Glutamatergic neuron (in vitro differentiated cells): ENCODE results near the gene FSCN2. TPM values are rescaled to one million over a fixed set of nuclear protein-coding genes. Genes with fewer than 3 reads are reported as not detected.

Experiments used
- DNase-seq: peaks from one replicate; pipeline ENCODE4 v3.0.0; 2022
- H3K27ac Mint-ChIP-seq: one replicate; pipeline ENCODE4 v1.8.0; 2020; ENCODE audit warnings: mild to moderate bottlenecking, mixed read lengths, inconsistent platforms; ENCODE audit not compliant: unreplicated experiment
- H3K27me3 Mint-ChIP-seq: one replicate; pipeline ENCODE4 v1.8.0; 2020; ENCODE audit warnings: mild to moderate bottlenecking, moderate library complexity, mixed read lengths, inconsistent platforms; ENCODE audit not compliant: unreplicated experiment
- H3K36me3 Mint-ChIP-seq: one replicate; pipeline ENCODE4 v1.8.0; 2020; ENCODE audit warnings: mild to moderate bottlenecking, mixed read lengths, inconsistent platforms; ENCODE audit not compliant: unreplicated experiment
- H3K4me1 Mint-ChIP-seq: one replicate; pipeline ENCODE4 v1.8.0; 2020; ENCODE audit warnings: mild to moderate bottlenecking, low read depth, mixed read lengths, inconsistent platforms; ENCODE audit not compliant: unreplicated experiment
- H3K4me3 Mint-ChIP-seq: one replicate; pipeline ENCODE4 v1.8.0; 2020; ENCODE audit warnings: mild to moderate bottlenecking, mixed read lengths, inconsistent platforms; ENCODE audit not compliant: unreplicated experiment
- H3K9me3 Mint-ChIP-seq: one replicate; pipeline ENCODE4 v1.8.0; 2020; ENCODE audit warnings: mild to moderate bottlenecking, moderate library complexity, mixed read lengths, inconsistent platforms; ENCODE audit not compliant: unreplicated experiment
- CTCF ChIP-seq: fragments of 200-600 bp; sonication (generic); IDR thresholded peaks from one replicate; pipeline ENCODE4 v1.5.0; 2021; ENCODE audit not compliant: partially characterized antibody, unreplicated experiment
- total RNA-seq: library from RNA; stranded (reverse); fragmentation: NEBNext Ultra II Directional; extraction: Animal tissue kit (Norgen Biotek cat#: 25700); gene quantifications from one replicate; pipeline ENCODE4 v1.2.1, GENCODE V29; 2021; ENCODE audit not compliant: unreplicated experiment

FSCN2 gene
- total RNA-seq, 1 donor from 2014 or later, result 6.1 TPM

GRCh38 chr17:81524039-81524864, 3.9 kb upstream of the FSCN2 start:
- Mint-ChIP-seq H3K4me3 (no peak overlapping the region), H3K36me3 (no peaks in the 10 kb centered on the region), H3K27me3 (peaks cover 12% of the 10 kb centered on the region), H3K9me3 (peaks cover 9% of the 10 kb centered on the region), H3K4me1 (peaks cover 6% of the 10 kb centered on the region), H3K27ac (no peak overlapping the region)
- TF ChIP-seq CTCF, result no peak
- no peak for DNase-seq

GRCh38 chr17:81524865-81525159, 3.4 kb upstream of the FSCN2 start:
- DNase-seq, result no peak
- no peaks in the 10 kb centered on the region for H3K36me3 Mint-ChIP-seq
- H3K27me3 Mint-ChIP-seq, result peaks cover 12% of the 10 kb centered on the region
- H3K27ac Mint-ChIP-seq, result no peak overlapping the region
- peaks cover 9% of the 10 kb centered on the region for H3K9me3 Mint-ChIP-seq
- peaks cover 6% of the 10 kb centered on the region for H3K4me1 Mint-ChIP-seq
- TF ChIP-seq CTCF, result no peak
- H3K4me3 Mint-ChIP-seq, result no peak overlapping the region

- no peak overlapping the region for H3K27ac Mint-ChIP-seq
- H3K4me3 Mint-ChIP-seq, result no peak overlapping the region
- no peak for DNase-seq
- no peaks in the 10 kb centered on the region for H3K36me3 Mint-ChIP-seq
- no peaks in the 10 kb centered on the region for H3K4me1 Mint-ChIP-seq
- H3K9me3 Mint-ChIP-seq, result peaks cover 2% of the 10 kb centered on the region
- peaks cover 9% of the 10 kb centered on the region for H3K27me3 Mint-ChIP-seq
- TF ChIP-seq CTCF, result no peak
Observed at GRCh38 chr17:81526662-81527571, 1.3 kb upstream of the FSCN2 start.

GRCh38 chr17:81528384-81528650, 140 bp downstream of the FSCN2 start:
- H3K9me3 Mint-ChIP-seq, result peaks cover 2% of the 10 kb centered on the region
- H3K27ac Mint-ChIP-seq, result no peak overlapping the region
- H3K27me3 Mint-ChIP-seq, result peaks cover 2% of the 10 kb centered on the region
- H3K4me1 Mint-ChIP-seq, result no peaks in the 10 kb centered on the region
- H3K36me3 Mint-ChIP-seq, result no peaks in the 10 kb centered on the region
- TF ChIP-seq CTCF, result no peak
- no peak overlapping the region for H3K4me3 Mint-ChIP-seq
- no peak for DNase-seq
